ENCODE data around the gene AGBL5.

AGBL5 gene

GRCh38 chr2:27086090-27086723 is 34.7 kb downstream of the AGBL5 start:
- Histone ChIP-seq H3K27ac (peak overlapping the region; percentile 67 to 94 (median 87)), H3K4me3 (peak overlapping the region; percentile 51 to 83 (median 73))

- peak within 1 kb of the TSS; percentile 67 to 94 (median 87) for H3K27ac ChIP-seq
Measured at GRCh38 chr2:27086724-27087593, 35.5 kb downstream of the AGBL5 start, which contains the start of gene KHK. TSS of gene KHK (plus strand) at chr2:27086772. CDS start at chr2:27087260, 488 bp downstream.

GRCh38 chr2:27087823-27088410 is 36.4 kb downstream of the AGBL5 start:
- Histone ChIP-seq H3K27ac (no peak overlapping the region), H3K4me3 (no peak overlapping the region)

More at GRCh38 chr2:27086724-27087593, 35.5 kb downstream of the AGBL5 start, which contains the start of gene KHK:
- peak within 1 kb of the TSS; percentile 51 to 83 (median 73) for H3K4me3 ChIP-seq

- Histone ChIP-seq H3K27ac (no peak overlapping the region), H3K4me3 (no peak overlapping the region)
Measured at GRCh38 chr2:27088634-27089033, 37.2 kb downstream of the AGBL5 start.

GRCh38 chr2:27089111-27089954 is 37.9 kb downstream of the AGBL5 start:
- H3K27ac ChIP-seq = no peak overlapping the region
- H3K4me3 ChIP-seq = no peak overlapping the region

GRCh38 chr2:27091746-27092695 is 40.6 kb downstream of the AGBL5 start:
- Histone ChIP-seq H3K27ac (no peak overlapping the region), H3K4me3 (no peak overlapping the region)

GRCh38 chr2:27092696-27093429 is 41.4 kb downstream of the AGBL5 start:
- Histone ChIP-seq H3K4me3 (no peak overlapping the region), H3K27ac (no peak overlapping the region)

GRCh38 chr2:27093430-27094352 is 42.2 kb downstream of the AGBL5 start:
- no peak overlapping the region for H3K4me3 ChIP-seq
- H3K27ac ChIP-seq = no peak overlapping the region

- Histone ChIP-seq H3K27ac (no peak overlapping the region), H3K4me3 (no peak overlapping the region)
Measured at GRCh38 chr2:27094353-27094984, 43.0 kb downstream of the AGBL5 start.

GRCh38 chr2:27095427-27095744 is 43.9 kb downstream of the AGBL5 start:
- H3K4me3 ChIP-seq = no peak overlapping the region
- no peak overlapping the region for H3K27ac ChIP-seq

- Histone ChIP-seq H3K4me3 (peak overlapping the region in 3 of 7 experiments; percentile 4 to 26 (median 20)), H3K27ac (peak overlapping the region in 2 of 21 experiments; percentile 27 to 58)
Measured at GRCh38 chr2:27095745-27096651, 44.5 kb downstream of the AGBL5 start.

- Histone ChIP-seq H3K4me3 (no peak overlapping the region), H3K27ac (peak overlapping the region in 1 of 21 experiments; percentile 27)
Measured at GRCh38 chr2:27096748-27097297, 45.4 kb downstream of the AGBL5 start.

GRCh38 chr2:27097341-27097740 is 45.9 kb downstream of the AGBL5 start:
- Histone ChIP-seq H3K27ac (no peak overlapping the region), H3K4me3 (no peak overlapping the region)

- Histone ChIP-seq H3K27ac (no peak overlapping the region), H3K4me3 (no peak overlapping the region)
Measured at GRCh38 chr2:27099334-27099955, 48.0 kb downstream of the AGBL5 start.

GRCh38 chr2:27100036-27100435 is 48.6 kb downstream of the AGBL5 start:
- H3K4me3 ChIP-seq = no peak overlapping the region
- no peak overlapping the region for H3K27ac ChIP-seq

Data from skin epidermis (tissue), 12 donors.